Measurements from ENCODE around the gene TBL3.

TBL3 gene

DNA sequence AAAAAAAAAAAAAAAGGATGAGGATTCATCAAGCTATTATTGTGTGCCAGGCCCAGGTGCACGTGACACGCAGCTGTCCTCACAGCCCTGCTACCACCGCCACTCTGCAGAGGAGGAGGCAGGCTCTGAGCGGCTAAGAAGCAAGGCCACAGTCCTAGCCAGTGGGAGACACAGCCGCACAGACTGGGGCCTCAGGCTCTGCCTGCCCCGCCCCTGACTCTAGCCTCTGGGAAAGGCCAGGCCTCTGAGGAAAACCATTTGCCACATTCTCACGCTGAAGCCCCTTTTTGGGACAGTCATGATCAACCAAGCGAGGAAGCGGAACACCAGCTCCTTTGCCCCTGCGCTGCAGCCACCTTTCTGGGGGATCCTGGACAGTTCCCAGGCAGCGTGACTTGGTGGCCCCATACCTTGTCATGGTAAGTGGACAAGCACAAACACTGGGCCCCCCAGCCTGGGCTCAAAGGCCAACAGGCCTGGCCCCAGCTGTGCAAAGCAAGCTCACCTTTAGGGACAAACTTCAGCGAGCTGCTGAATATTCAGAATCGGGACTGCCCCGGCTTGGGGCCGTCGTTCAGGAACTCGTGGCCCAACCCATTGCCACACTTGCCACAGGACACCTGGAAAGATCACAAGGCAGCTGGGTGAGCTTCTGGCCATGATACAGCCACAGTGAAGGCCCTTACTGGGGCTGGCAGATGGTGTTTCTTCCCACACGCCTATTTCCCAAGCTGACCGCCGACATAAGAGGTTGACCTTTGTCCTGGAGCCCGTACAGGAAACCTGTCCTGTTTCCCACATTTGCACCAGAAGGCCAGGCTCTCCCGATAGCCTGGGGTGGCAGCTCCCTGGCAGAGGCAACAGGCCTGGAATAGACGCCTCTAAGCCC is 31.3 kb upstream of the TBL3 start:
- H3K36me3 Mint-ChIP-seq (ENCODE audit: low read depth): peaks cover 5% of the 10 kb centered on the region
- no peak overlapping the region for H3K4me3 Mint-ChIP-seq
- H3K27ac Mint-ChIP-seq: no peak overlapping the region
- no peaks in the 10 kb centered on the region for H3K27me3 Mint-ChIP-seq
- peaks cover 24% of the 10 kb centered on the region for H3K4me1 Mint-ChIP-seq (ENCODE audit: low read depth)
- H3K9me3 Mint-ChIP-seq: no peaks in the 10 kb centered on the region

DNA sequence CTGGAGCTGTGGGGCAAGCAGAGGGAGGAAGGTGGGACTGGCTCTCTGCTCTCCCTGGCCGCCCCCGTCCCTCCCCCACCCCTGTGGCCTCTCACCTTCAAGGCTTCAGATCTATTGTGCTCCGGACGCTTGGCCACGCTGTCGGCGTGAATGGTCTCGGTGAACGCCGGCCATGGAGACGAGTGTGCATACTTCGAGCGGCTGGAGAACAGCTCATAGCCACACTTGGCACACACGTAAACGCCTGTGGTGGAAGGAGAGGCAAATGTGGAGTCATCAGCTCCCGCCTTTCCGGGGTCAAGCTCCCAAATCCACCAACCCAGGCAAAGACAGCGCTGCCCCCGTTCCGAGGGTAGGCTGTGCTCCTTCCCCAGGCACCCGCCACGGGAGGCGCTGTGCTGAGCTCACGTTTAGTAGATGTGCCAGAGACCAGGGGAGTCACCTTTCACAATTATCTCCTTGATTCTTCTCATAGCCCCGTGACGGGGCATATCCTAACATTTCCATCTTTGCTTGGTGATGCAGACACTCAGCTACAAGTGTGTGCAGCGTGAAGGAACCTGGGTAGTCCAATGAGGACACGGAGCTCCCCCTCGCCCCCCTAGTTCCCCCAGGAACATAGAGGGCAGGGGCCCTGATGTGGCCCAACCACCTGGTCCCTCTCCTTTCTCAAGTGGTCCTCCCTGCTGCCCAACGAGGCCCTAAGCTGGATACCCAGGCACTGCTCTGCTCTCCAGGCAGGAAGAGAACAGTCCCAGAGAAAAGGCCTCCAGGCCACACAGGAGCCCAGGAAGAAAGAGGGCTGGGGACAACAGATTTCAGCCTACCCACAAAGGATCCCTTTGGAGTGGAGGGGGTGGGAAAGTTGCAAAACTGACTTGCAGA is 30.4 kb upstream of the TBL3 start:
- Mint-ChIP-seq H3K4me1 (ENCODE audit: low read depth) (peaks cover 24% of the 10 kb centered on the region), H3K27ac (no peak overlapping the region), H3K4me3 (peak overlapping the region; percentile 87), H3K27me3 (no peaks in the 10 kb centered on the region), H3K36me3 (ENCODE audit: low read depth) (peaks cover 5% of the 10 kb centered on the region), H3K9me3 (no peaks in the 10 kb centered on the region)

DNA sequence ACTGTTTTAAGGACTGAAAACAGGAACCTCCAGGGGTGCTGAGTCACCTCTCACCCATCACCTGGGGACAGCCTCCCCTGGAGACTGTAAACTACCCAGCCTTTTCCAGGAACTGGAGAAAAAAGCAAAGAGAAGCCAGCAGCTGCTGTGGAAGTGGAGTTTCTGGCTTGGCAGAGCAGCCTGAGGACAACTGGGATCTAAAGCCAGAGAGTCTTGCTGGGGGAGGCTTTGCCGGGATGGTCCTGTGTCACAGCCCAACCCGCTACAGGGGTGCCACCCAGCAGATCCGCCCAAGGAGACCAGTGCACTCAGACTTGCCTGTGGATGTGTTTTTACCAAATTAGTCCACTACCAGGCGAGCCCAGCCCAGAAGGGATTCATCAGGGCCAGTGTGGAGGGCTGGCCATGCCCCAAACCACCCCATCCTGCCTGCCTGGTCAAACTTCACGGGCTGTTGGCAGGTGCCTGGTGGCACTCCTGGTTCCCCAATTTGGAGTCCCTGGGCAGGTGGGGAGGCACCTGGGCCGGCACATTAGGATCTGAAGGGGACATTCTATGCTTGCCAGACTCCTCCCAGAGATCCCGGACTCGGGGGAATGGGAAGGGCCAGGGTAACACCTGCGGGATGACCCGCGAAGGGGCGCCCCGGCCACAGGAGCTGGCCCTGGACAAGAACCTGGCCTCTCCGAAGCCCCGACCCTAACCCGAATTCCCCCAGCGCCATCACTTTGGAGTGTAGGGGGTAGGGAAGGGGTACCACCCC is 29.6 kb upstream of the TBL3 start:
- H3K9me3 Mint-ChIP-seq: no peaks in the 10 kb centered on the region
- H3K27me3 Mint-ChIP-seq: no peaks in the 10 kb centered on the region
- peaks cover 5% of the 10 kb centered on the region for H3K36me3 Mint-ChIP-seq (ENCODE audit: low read depth)
- H3K4me1 Mint-ChIP-seq (ENCODE audit: low read depth): peaks cover 24% of the 10 kb centered on the region
- no peak overlapping the region for H3K27ac Mint-ChIP-seq
- peak overlapping the region; percentile 87 for H3K4me3 Mint-ChIP-seq

DNA sequence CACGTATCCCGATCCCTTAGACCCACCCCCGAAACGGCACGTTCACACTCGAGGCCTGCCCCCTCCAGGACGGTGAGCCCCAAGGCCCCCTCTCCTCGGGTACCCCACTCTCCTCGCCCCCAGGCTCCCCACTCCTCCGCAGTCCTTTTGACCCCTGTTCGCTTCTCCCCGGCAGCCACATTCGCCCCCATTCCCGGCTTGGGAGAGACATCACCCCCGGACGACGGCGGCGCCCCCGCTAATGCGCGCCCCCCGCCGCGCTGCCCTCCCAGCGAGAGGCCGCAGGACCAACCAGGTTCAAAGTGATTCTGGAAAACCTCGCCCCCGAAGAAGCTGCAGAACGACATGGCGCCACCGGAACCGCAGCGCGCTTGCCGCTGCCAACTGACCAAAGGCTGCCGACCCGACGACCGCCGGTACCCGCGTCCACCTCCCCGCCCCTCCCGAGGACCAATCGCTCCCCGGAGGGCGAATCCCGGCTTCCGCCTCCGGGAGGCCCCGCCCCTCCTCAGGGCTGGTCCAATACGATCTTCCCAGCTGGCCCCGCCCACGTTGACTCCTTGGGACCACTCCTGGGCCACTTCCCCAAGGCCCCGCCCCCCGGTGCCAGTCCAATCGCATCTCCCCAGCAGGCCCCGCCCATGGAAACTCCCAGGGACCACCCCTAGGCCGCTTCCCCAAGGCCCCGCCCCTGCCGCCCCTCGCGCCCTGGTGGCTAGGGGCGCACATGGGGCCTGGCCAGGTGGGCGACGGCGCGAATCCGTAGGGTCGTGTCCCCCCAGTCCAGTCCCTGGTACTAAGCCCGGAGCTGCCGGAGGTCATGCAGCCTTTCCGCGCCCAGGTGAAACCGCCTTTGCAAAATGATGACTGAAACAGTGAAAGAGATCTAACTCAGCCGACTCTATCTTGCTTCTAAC is 28.8 kb upstream of the TBL3 start, which contains the start of gene MSRB1:
MSRB1 (minus strand) TSS at position 390 of the 917 bp plus-strand sequence; CDS start at position 347, 43 bp downstream.
- peaks cover 24% of the 10 kb centered on the region for H3K4me1 Mint-ChIP-seq (ENCODE audit: low read depth)
- no peaks in the 10 kb centered on the region for H3K27me3 Mint-ChIP-seq
- peak within 1 kb of the TSS; percentile 73 for H3K27ac Mint-ChIP-seq
- H3K9me3 Mint-ChIP-seq: no peaks in the 10 kb centered on the region
- peak within 1 kb of the TSS; percentile 87 for H3K4me3 Mint-ChIP-seq
- peaks cover 5% of the 10 kb centered on the region for H3K36me3 Mint-ChIP-seq (ENCODE audit: low read depth)

DNA sequence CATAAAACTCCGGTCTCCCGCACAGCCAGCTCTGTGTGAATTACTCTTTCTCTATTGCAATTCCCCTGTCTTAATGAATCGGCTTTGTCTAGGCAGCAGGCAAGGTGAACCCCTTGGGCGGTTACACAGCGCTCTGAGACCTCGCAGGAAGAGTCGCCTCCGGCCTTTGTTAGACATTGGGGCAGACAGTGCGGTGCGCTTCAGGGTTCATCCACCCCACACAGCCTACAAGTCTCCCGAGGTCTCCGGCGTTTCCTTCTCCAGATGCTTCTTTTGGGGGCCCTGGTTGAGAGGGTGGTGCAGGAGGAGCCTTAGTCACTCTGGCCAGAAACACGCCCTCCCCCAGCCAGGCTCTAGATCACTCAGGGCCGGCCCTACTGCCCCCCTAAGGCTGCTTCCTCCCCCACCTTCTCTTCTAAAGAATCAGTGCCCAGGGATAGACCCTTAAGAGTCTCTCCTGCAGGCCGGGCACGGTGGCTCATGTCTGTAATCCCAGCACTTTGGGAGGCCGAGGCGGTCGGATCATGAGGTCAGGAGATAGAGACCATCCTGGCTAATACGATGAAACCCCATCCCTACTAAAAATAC is 27.1 kb upstream of the TBL3 start:
- Mint-ChIP-seq H3K4me3 (peak overlapping the region; percentile 87), H3K27ac (no peak overlapping the region), H3K36me3 (ENCODE audit: low read depth) (no peaks in the 10 kb centered on the region), H3K27me3 (no peaks in the 10 kb centered on the region), H3K9me3 (no peaks in the 10 kb centered on the region), H3K4me1 (ENCODE audit: low read depth) (peaks cover 24% of the 10 kb centered on the region)

DNA sequence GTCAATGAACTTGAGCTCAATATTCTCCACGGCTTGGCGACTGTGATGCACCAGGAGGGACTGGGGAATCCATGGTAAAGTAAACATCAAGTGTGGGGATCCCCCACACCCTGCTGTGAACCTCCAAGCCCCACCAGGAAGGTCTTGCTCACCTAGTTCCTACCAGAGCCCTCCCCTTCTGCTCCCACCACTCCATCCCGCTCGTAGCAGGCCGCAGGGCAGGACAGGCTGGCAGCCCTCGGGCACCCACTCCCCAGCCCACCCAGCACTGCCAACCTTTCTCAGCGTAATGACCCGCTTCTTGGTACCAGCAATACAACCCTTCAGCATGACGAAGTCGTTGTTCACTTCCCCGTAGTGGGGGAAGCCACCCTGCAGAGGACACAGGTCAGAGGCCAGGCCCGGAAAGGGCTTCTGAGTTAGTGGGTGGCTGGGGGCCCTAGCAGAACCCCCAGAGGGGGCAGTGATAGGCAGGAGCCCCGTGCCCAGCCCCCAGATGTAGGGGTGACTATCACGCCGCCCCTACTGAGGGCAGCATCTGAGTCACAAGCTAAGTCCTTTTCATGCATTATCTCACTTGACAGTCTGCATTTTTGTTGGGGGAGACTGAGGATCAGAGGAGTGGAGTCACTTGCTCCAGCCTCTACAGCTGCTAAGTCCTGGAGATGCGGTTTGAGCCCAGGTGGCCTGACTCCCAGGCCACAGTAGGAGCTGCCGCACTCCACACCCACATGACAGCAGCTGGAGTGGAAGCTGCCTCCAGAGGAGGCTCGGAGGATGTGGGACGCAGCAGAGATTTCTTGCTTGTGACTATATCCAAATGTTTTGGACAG is 26.1 kb upstream of the TBL3 start:
- peaks cover 24% of the 10 kb centered on the region for H3K4me1 Mint-ChIP-seq (ENCODE audit: low read depth)
- H3K27ac Mint-ChIP-seq: no peak overlapping the region
- H3K36me3 Mint-ChIP-seq (ENCODE audit: low read depth): no peaks in the 10 kb centered on the region
- no peak overlapping the region for H3K4me3 Mint-ChIP-seq
- H3K9me3 Mint-ChIP-seq: no peaks in the 10 kb centered on the region
- no peaks in the 10 kb centered on the region for H3K27me3 Mint-ChIP-seq

DNA sequence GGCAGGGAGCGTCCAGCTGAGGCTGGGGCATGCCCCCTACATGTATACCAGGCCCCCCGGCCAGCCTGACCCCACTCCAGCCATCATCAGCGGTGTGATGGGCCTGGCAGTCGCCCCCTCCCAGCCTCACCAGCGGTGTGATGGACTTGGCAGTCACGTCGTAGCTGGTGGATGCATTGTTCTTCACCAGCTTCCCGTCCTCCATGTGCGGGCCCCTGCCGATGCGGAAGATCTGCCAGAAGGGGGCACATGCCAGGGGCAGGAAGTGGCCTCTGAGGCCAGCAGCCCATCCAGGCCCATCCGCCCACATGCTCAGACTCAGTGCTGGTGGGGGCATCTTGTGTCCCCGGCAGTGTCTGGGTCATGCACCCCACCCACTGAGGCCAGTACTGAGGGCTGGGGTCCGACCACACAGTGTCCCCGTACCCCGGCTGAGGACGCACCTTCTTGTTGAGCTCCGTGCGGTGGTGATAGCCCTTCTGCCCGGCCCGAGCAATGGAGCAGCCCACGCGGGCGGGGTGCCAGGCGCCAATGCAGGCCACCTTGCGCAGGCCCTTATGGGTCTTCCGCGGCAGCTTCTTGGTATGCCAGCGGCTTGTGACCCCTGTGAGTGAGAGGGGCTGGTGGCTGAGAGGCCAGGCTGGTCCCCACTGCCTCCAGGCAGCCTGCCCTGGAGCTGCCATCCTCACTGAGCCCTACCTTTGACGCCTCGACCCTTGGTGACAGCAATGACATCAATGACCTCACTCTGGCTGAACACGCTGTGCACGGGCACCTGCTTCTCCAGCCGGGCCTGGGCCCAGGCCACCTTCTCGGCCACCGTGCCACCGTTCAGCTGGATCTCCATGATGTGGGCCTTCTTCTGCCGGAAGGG is 25.1 kb upstream of the TBL3 start:
- H3K4me3 Mint-ChIP-seq: no peak overlapping the region
- H3K36me3 Mint-ChIP-seq (ENCODE audit: low read depth): no peaks in the 10 kb centered on the region
- H3K9me3 Mint-ChIP-seq: no peaks in the 10 kb centered on the region
- peak overlapping the region; percentile 0 for H3K27ac Mint-ChIP-seq
- H3K27me3 Mint-ChIP-seq: no peaks in the 10 kb centered on the region
- peaks cover 19% of the 10 kb centered on the region for H3K4me1 Mint-ChIP-seq (ENCODE audit: low read depth)

DNA sequence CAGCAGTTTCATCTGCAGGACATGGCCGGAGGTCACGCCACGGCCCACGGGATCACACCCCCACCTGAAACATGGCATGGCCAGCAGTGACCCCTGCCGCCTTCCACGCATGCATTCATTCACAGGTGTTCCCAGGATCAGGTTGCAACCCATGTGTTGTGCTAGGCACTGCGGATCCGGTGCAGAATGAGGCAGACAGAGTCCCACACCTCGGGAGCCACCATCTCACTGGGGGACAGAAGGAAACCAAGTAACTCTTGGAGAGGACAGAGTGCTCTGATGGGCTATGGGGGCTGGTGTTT is 24.5 kb upstream of the TBL3 start:
- no peak overlapping the region for H3K4me3 Mint-ChIP-seq
- no peaks in the 10 kb centered on the region for H3K27me3 Mint-ChIP-seq
- no peaks in the 10 kb centered on the region for H3K36me3 Mint-ChIP-seq (ENCODE audit: low read depth)
- H3K4me1 Mint-ChIP-seq (ENCODE audit: low read depth): peaks cover 13% of the 10 kb centered on the region
- no peaks in the 10 kb centered on the region for H3K9me3 Mint-ChIP-seq
- peak overlapping the region; percentile 0 for H3K27ac Mint-ChIP-seq

DNA sequence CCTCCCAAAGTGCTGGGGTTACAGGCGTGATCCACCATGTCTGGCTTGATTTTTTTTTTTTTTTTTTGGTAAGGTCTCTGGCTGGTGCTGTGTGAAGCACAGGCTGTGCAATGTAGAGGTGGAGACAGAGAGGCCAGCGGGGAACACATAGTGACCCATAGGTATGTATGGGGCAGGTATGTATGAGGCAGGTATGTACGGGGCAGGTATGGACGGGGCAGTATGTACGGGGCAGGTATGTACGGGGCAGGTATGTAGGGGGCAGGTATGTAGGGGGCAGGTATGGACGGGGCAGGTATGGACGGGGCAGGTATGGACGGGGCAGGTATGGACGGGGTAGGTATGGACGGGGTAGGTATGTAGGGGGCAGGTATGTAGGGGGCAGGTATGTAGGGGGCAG is 22.3 kb upstream of the TBL3 start:
- Mint-ChIP-seq H3K9me3 (no peaks in the 10 kb centered on the region), H3K4me3 (no peak overlapping the region), H3K27me3 (no peaks in the 10 kb centered on the region), H3K36me3 (ENCODE audit: low read depth) (no peaks in the 10 kb centered on the region), H3K27ac (no peak overlapping the region), H3K4me1 (ENCODE audit: low read depth) (peaks cover 5% of the 10 kb centered on the region)

DNA sequence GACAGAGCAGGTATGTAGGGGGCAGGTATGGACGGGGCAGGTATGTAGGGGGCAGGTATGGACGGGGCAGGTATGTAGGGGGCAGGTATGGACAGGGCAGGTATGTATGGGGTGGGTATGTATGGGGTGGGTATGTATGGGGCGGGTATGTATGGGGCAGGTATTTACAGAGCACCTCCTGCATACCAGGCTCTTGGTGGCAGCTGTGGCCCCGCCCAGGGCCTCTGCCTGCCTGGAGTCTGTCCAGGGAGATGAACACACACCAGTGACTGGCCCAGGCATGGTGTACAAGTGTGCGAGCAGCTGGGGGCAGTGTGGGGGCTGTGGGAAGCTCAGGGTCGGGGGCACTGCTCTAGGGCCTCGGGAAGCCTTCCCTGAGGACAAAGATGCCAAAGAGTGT is 21.8 kb upstream of the TBL3 start:
- Mint-ChIP-seq H3K27ac (no peak overlapping the region), H3K4me3 (no peak overlapping the region), H3K9me3 (no peaks in the 10 kb centered on the region), H3K4me1 (ENCODE audit: low read depth) (peaks cover 4% of the 10 kb centered on the region), H3K36me3 (ENCODE audit: low read depth) (no peaks in the 10 kb centered on the region), H3K27me3 (no peaks in the 10 kb centered on the region)

DNA sequence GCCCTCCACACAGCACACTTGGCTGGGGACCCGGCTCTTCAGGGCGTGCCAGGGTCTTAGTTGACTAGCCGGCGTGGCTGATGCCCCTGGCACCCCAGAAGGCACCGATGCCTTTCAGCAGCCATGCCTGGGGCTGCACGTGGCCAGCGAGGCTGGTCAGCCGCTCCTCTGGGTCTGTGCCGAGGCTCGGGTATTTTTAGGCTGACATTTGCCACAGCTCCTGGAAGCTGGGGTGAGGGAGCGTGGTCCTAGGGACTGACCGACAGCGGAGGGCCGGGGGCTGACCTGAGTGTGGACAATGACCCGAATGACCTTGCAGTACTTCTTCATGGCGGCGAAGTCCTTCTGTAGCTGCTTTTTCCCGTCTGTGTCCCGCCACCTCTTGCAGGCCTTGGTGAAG is 21.3 kb upstream of the TBL3 start:
- H3K36me3 Mint-ChIP-seq (ENCODE audit: low read depth): no peaks in the 10 kb centered on the region
- no peak overlapping the region for H3K27ac Mint-ChIP-seq
- no peak overlapping the region for H3K4me3 Mint-ChIP-seq
- no peaks in the 10 kb centered on the region for H3K27me3 Mint-ChIP-seq
- H3K9me3 Mint-ChIP-seq: no peaks in the 10 kb centered on the region
- H3K4me1 Mint-ChIP-seq (ENCODE audit: low read depth): peaks cover 4% of the 10 kb centered on the region

DNA sequence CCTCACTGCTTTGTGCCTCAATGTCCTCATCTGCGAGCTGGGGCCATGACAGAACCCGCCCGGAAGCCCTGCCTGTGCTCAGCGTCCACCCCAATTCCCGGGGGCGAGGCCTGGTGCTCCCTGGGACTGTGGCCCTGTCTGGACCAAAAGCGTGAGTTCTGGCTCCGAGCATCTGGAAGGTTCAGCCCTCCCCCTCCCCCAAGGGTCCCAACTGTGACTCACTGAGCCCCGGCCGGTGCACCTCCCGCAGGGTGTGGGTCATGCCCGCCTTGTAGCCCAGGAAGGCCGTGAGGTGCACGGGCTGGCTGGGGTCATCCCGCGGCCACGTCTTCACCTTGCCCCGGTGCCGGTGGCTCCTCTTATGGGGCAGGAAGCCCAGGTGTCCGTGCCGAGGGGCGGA is 18.1 kb upstream of the TBL3 start:
- Mint-ChIP-seq H3K4me1 (ENCODE audit: low read depth) (peaks cover 4% of the 10 kb centered on the region), H3K36me3 (ENCODE audit: low read depth) (no peaks in the 10 kb centered on the region), H3K27me3 (no peaks in the 10 kb centered on the region), H3K27ac (no peak overlapping the region), H3K9me3 (no peaks in the 10 kb centered on the region), H3K4me3 (no peak overlapping the region)
